Measurements from ENCODE around the gene PHLDB3.

- TF ChIP-seq, protein P1, sequence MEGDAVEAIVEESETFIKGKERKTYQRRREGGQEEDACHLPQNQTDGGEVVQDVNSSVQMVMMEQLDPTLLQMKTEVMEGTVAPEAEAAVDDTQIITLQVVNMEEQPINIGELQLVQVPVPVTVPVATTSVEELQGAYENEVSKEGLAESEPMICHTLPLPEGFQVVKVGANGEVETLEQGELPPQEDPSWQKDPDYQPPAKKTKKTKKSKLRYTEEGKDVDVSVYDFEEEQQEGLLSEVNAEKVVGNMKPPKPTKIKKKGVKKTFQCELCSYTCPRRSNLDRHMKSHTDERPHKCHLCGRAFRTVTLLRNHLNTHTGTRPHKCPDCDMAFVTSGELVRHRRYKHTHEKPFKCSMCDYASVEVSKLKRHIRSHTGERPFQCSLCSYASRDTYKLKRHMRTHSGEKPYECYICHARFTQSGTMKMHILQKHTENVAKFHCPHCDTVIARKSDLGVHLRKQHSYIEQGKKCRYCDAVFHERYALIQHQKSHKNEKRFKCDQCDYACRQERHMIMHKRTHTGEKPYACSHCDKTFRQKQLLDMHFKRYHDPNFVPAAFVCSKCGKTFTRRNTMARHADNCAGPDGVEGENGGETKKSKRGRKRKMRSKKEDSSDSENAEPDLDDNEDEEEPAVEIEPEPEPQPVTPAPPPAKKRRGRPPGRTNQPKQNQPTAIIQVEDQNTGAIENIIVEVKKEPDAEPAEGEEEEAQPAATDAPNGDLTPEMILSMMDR (IDR thresholded peaks at IDR 0.05 in 8 of 11, conservative IDR thresholded peaks at IDR 0.05 in 3 of 11) = no peak
- TF ChIP-seq POLR2AphosphoS5 (IDR thresholded peaks at IDR 0.05) = no peak
Measured at GRCh38 chr19:43441716-43442115, 62.8 kb downstream of the PHLDB3 start.
